K562 (cell line): ENCODE data around the gene BAZ2A. TPM values are rescaled to one million over a fixed set of nuclear protein-coding genes. Genes with fewer than 3 reads are reported as not detected.

ENCODE experiments used
- CREB1 ChIP-seq, 2 experiments: sonication (generic) in 1 of 2; formaldehyde crosslinking in 1 of 2; IDR thresholded peaks; 2 replicates each; pipeline versions ENCODE4 v1.6.1 to v1.8.0; 2012 to 2022; ENCODE audit warnings: inconsistent platforms in 1 of 2, mild to moderate bottlenecking in 1 of 2, missing genetic modification reagents in 1 of 2, moderate library complexity in 1 of 2
- CTCF ChIP-seq, 3 experiments: IDR thresholded peaks in 2 of 3; conservative IDR thresholded peaks in 1 of 3; 2 replicates each; pipeline ENCODE4 v1.5.1; 2011 to 2012; ENCODE audit warnings: low read length in 3 of 3, mild to moderate bottlenecking in 3 of 3, control low read depth in 2 of 3, improper control_type of control experiment in 1 of 3, inconsistent platforms in 1 of 3, low read depth in 1 of 3, mixed read lengths in 1 of 3, moderate library complexity in 1 of 3; ENCODE audit not compliant: insufficient read depth in 2 of 3
- E2F5 ChIP-seq: sonication (generic); formaldehyde crosslinking; IDR thresholded peaks from 2 replicates; pipeline ENCODE4 v1.8.0; 2022; ENCODE audit warnings: mild to moderate bottlenecking, missing genetic modification reagents
- GATA2 ChIP-seq: sonication (generic); formaldehyde crosslinking; IDR thresholded peaks from 2 replicates; pipeline ENCODE4 v1.4.0; 2020; ENCODE audit warnings: mild to moderate bottlenecking, missing genetic modification reagents
- RAD21 ChIP-seq, 2 experiments: fragments of 250-450 bp in 1 of 2; fragments of 450-650 bp in 1 of 2; sonication (Bioruptor Pico) in 1 of 2; formaldehyde crosslinking in 1 of 2; IDR thresholded peaks in 1 of 2; conservative IDR thresholded peaks in 1 of 2; 2 replicates each; pipeline versions ENCODE4 v1.4.0 to v1.8.0; 2020 to 2022; ENCODE audit warnings: mild to moderate bottlenecking in 2 of 2, moderate library complexity in 1 of 2
- RB1 ChIP-seq: fragments of 450-650 bp; IDR thresholded peaks from 2 replicates; pipeline ENCODE4 v1.6.1; 2017; ENCODE audit warnings: low read depth, mild to moderate bottlenecking
- REST ChIP-seq, 2 experiments: fragments of 450-650 bp; formaldehyde crosslinking in 1 of 2; IDR thresholded peaks; 2 replicates each; pipeline versions ENCODE4 v1.4.0 to v1.6.1; 2014 to 2020; ENCODE audit warnings: mild to moderate bottlenecking in 2 of 2, borderline replicate concordance in 1 of 2, low read depth in 1 of 2
- SMC3 ChIP-seq: conservative IDR thresholded peaks from 2 replicates; pipeline ENCODE4 v1.6.1; 2011; ENCODE audit warnings: low read depth, low read length, improper control_type of control experiment; ENCODE audit not compliant: insufficient read depth
- ZBTB26 ChIP-seq: fragments of 450-650 bp; formaldehyde crosslinking; IDR thresholded peaks from 2 replicates; pipeline ENCODE4 v1.4.0; 2022; ENCODE audit warnings: missing genetic modification characterization
- polyA plus RNA-seq, 8 experiments: library from polyadenylated mRNA; depleted of rRNA in 4 of 8; stranded (reverse) in 5 of 8; unstranded in 3 of 8; fragments of >200 nt; fragmentation: Nextera tagmentation in 2 of 8; fragmentation: Illumina TruSeq in 1 of 8; extraction: Ambion mirVana in 2 of 8; extraction: Trizol in 1 of 8; gene quantifications; 2 replicates each; pipeline versions ENCODE4 v1.2.1 to v1.2.3, GENCODE V29; 2011 to 2014; ENCODE audit warnings: inconsistent platforms in 1 of 8, missing spikeins in 1 of 8
- total RNA-seq, 7 experiments: library from RNA; depleted of rRNA in 6 of 7; stranded (reverse); fragments of >200 nt in 6 of 7; fragmentation: Illumina TruSeq in 2 of 7; extraction: Trizol in 2 of 7; gene quantifications; 2 replicates each; pipeline versions ENCODE4 v1.2.1 to v1.2.3, GENCODE V29; 2011 to 2021; ENCODE audit warnings: low replicate concordance in 1 of 7

The BAZ2A gene
- total and polyA plus RNA-seq, 9 of the 15 experiments (the other 6 are each of a cell fraction or from before 2014, with no cell fraction given): 4.5 to 86.4 (median 26.2) TPM

- TF ChIP-seq ZBTB26: no peak
- TF ChIP-seq RAD21 (CRISPR knock-in tag; conservative IDR thresholded peaks at IDR 0.05 in 1 of 2, IDR thresholded peaks at IDR 0.05 in 1 of 2): peak; percentile 46 to 68
- TF ChIP-seq SMC3: peak; percentile 59
- peak; percentile 12; the same call in 1 of the 2 replicates for TF ChIP-seq RB1
- no peak for TF ChIP-seq CREB1 (IDR thresholded peaks at IDR 0.05)
- TF ChIP-seq CREB1 (CRISPR knock-in tag; IDR thresholded peaks at IDR 0.05): no peak
- peak; percentile 81 to 87 (median 83) for TF ChIP-seq CTCF (IDR thresholded peaks at IDR 0.05 in 2 of 3, conservative IDR thresholded peaks at IDR 0.05 in 1 of 3; ENCODE audit: insufficient read depth in 2 of 3, low read depth in 1 of 3, low read length in 3 of 3)
- no peak for TF ChIP-seq GATA2 (CRISPR knock-in tag)
- peak; percentile 51; the same call in 1 of the 2 replicates for TF ChIP-seq REST (IDR thresholded peaks at IDR 0.05; ENCODE audit: borderline replicate concordance)
- no peak for TF ChIP-seq REST (CRISPR knock-in tag; IDR thresholded peaks at IDR 0.05; ENCODE audit: low read depth)
- TF ChIP-seq E2F5 (CRISPR knock-in tag): no peak
Measured at GRCh38 chr12:56590237-56590830, 39.8 kb downstream of the BAZ2A start (continued).
